Adrenal gland (tissue), 12 donors: ENCODE measurements around the gene FUT6. TPM values are rescaled to one million over a fixed set of nuclear protein-coding genes. Genes with fewer than 3 reads are reported as not detected.

Experiments
- DNase-seq, 7 donors: peaks; one replicate each; pipeline ENCODE4 v3.0.0-alpha.2; 2019 to 2020
- H3K27ac ChIP-seq, 5 donors: fragments of 200-600 bp; sonication (generic) in 4 of 5; 1 replicate in 3 of 5; 2 replicates in 2 of 5; pipeline versions ENCODE4 v1.5.1 to v1.8.0; 2016 to 2020; ENCODE audit warnings: mild to moderate bottlenecking in 1 of 5
- H3K27me3 ChIP-seq: fragments of 200-600 bp; 2 replicates; pipeline ENCODE4 v1.8.0; 2021
- H3K36me3 ChIP-seq, 2 donors: fragments of 200-600 bp; replicated peaks in 1 of 2; 1 replicate in 1 of 2; 2 replicates in 1 of 2; pipeline versions ENCODE4 v1.5.1 to v1.8.0; 2018 to 2022
- H3K4me1 ChIP-seq, 2 donors: fragments of 200-600 bp; replicated peaks in 1 of 2; 1 replicate in 1 of 2; 2 replicates in 1 of 2; pipeline versions ENCODE4 v1.5.1 to v1.8.0; 2018 to 2021
- H3K4me3 ChIP-seq, 4 donors: fragments of 200-600 bp; sonication (generic) in 3 of 4; one replicate each; pipeline ENCODE4 v1.5.1; 2016 to 2018
- H3K9me3 ChIP-seq, 3 donors: fragments of 200-600 bp; sonication (generic) in 1 of 3; replicated peaks in 1 of 3; 1 replicate in 2 of 3; 2 replicates in 1 of 3; pipeline versions ENCODE4 v1.5.1 to v1.8.0; 2016 to 2021
- CTCF ChIP-seq, 6 experiments: fragments of 450-650 bp in 4 of 6; fragments of 200-600 bp in 2 of 6; sonication (generic) in 1 of 6; IDR thresholded peaks; 1 replicate in 5 of 6; 2 replicates in 1 of 6; pipeline versions ENCODE4 v1.5.1 to v1.8.0; 2016 to 2021; ENCODE audit warnings: antibody characterized with exemption in 6 of 6, mild to moderate bottlenecking in 2 of 6, moderate library complexity in 1 of 6
- POLR2A ChIP-seq, 2 donors: fragments of 450-650 bp; IDR thresholded peaks; one replicate each; pipeline ENCODE4 v1.6.1; 2017; ENCODE audit warnings: antibody characterized with exemption in 2 of 2, mild to moderate bottlenecking in 2 of 2, moderate library complexity in 1 of 2
- WGBS, 4 donors: extraction: QIAGEN DNeasy Blood & Tissue Kit in 2 of 4; methylation state at CpG; one replicate each; pipeline versions ENCODE4 v1.1.5 to v1.1.7; 2013 to 2017; 5-methylcytosine and 5-hydroxymethylcytosine counted together
- intact Hi-C, 2 donors: fragments of 100-400 bp; cut with DNase I; formaldehyde crosslinking; loops; one replicate each; pipeline versions ENCODE4 v1.14.1 to v1.15.0; 2022 to 2023
- polyA plus RNA-seq, 3 donors: library from polyadenylated mRNA; stranded (reverse); fragments of 200-250 nt in 2 of 3; fragments of 350-450 nt in 1 of 3; fragmentation: Illumina TruSeq in 1 of 3; extraction: RNeasy Lipid Tissue Mini Kit (QIAGEN cat#74804) in 1 of 3; gene quantifications; one replicate each; pipeline ENCODE4 v1.2.3, GENCODE V29; 2013 to 2014
- total RNA-seq, 9 donors: library from RNA; depleted of rRNA in 4 of 9; stranded (reverse); fragments of >200 nt in 4 of 9; fragments of 120-200 nt in 1 of 9; fragmentation: NEBNext Ultra II Directional in 1 of 9; extraction: Animal tissue kit (Norgen Biotek cat#: 25700) in 1 of 9; gene quantifications; one replicate each; pipeline versions ENCODE4 v1.1.0 to v1.2.4, GENCODE V29; 2013 to 2023
- donor health status: healthy with polysubstance abuse.
- donor health status: Bipolar disorder and iron deficiency.
- donor health status: DM: yes; HTN: yes; CAD: no.
- donor health status: DM: no; HTN: no; CAD: no.
- donor health status: DM: no; HTN: no; CAD: no.
- donor health status: DM: yes; HTN: yes; CAD: no.

Gene FUT6
- total and polyA plus RNA-seq, 12 donors, result 0.03 TPM; not detected in 11

DNA sequence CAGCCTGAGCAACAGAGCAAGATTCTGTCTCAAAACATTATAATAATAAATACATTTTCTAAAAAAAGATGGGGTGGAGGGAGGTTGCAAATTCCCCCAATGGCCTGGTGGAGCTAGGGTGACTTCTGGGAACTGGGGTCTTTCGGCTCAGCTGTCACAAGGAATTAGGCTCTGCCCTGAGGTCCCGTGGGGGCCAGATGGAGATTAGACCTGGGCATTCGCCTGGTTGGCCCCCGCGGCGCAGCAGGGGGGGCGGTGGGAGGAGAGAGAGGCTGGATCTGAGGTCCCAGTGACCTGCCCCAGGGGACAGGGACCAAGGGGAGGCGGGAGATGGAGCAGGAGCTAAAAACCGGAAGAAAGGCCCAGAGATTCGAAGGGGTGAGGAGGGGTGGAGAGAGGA lies 14.8 kb downstream of the FUT6 start:
- Histone ChIP-seq H3K4me3 (no peak overlapping the region), H3K36me3 (no peaks in the 10 kb centered on the region), H3K27me3 (no peaks in the 10 kb centered on the region), H3K9me3 (no peaks in the 10 kb centered on the region), H3K4me1 (peaks cover 14 to 18% of the 10 kb centered on the region in 2 donors), H3K27ac (no peak overlapping the region)
- 87 to 93% (median 90%) methylated on average over 10 of the region's 10 CpGs for WGBS, 4 donors
- intact Hi-C loops, result no loop called here
- no peak for DNase-seq
- TF ChIP-seq POLR2A (IDR thresholded peaks at IDR 0.05) (no peak), CTCF (IDR thresholded peaks at IDR 0.05) (no peak)

GRCh38 chr19:5823579-5824281 lies 15.8 kb downstream of the FUT6 start:
- H3K4me3 ChIP-seq, result no peak overlapping the region
- H3K9me3 ChIP-seq, result no peaks in the 10 kb centered on the region
- no peaks in the 10 kb centered on the region for H3K36me3 ChIP-seq
- intact Hi-C loops, result no loop called here
- peaks cover 8 to 13% of the 10 kb centered on the region in 2 donors for H3K4me1 ChIP-seq
- TF ChIP-seq POLR2A (IDR thresholded peaks at IDR 0.05) (no peak), CTCF (IDR thresholded peaks at IDR 0.05) (peak in 2 of 6 experiments; percentile 11 to 18)
- peak in 2 of 7 donors; percentile 32 to 48 for DNase-seq
- no peak overlapping the region for H3K27ac ChIP-seq
- H3K27me3 ChIP-seq, result no peaks in the 10 kb centered on the region
- WGBS, 4 donors, result 82 to 91% (median 87%) methylated on average over 12 to 30 of the region's 30 CpGs

- no peak for DNase-seq
- WGBS, 4 donors, result 47 to 78% (median 60%) methylated on average over 6 to 30 of the region's 30 CpGs
- Histone ChIP-seq H3K36me3 (no peaks in the 10 kb centered on the region), H3K4me1 (peaks cover 8 to 11% of the 10 kb centered on the region in 2 donors), H3K27ac (no peak overlapping the region), H3K9me3 (no peaks in the 10 kb centered on the region), H3K4me3 (no peak overlapping the region), H3K27me3 (no peaks in the 10 kb centered on the region)
- intact Hi-C loops, result no loop called here
- TF ChIP-seq CTCF (IDR thresholded peaks at IDR 0.05), result no peak
- no peak for TF ChIP-seq POLR2A (IDR thresholded peaks at IDR 0.05)
These were observed 17.2 kb downstream of the FUT6 start for GRCh38 chr19:5822181-5822844.

DNA sequence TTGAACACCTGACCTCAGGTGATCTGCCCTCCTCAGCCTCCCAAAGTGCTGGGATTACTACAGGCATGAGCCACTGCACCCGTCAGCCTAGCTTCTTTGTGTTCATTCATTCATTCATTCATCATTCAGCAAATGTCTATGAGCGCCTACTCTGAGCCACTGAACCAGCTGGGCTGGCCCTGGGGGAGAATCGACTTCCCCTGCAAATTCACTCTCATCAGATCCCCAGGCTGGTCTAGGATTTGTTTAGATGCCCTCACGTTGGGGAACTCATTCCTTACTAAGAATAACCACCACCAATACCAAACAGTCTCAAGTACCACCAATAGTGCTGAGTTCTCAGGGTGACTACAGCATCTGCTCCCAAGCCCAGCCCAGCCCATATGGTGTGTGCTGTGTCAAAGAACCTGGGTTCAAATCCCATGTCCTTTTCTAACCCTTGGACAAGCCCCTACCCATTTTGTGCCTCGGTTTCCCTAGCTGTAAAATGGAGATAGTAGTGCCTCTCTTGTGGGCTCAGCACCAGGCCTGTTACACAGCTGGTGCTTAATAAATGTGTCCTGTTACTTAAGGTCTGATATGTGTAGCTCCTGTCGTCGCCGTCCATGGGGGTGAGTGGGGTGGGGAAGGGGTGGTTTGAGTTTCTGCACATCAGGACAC lies 17.9 kb downstream of the FUT6 start:
- WGBS, 4 donors, result 55 to 69% (median 67%) methylated on average over 8 of the region's 8 CpGs
- TF ChIP-seq CTCF (IDR thresholded peaks at IDR 0.05), result no peak
- no peak for TF ChIP-seq POLR2A (IDR thresholded peaks at IDR 0.05)
- intact Hi-C loops, result no loop called here

More for the DNA sequence above, 17.9 kb downstream of the FUT6 start:
- H3K27ac ChIP-seq, result no peak overlapping the region
- no peaks in the 10 kb centered on the region for H3K9me3 ChIP-seq
- H3K27me3 ChIP-seq, result no peaks in the 10 kb centered on the region
- no peak overlapping the region for H3K4me3 ChIP-seq
- no peaks in the 10 kb centered on the region for H3K36me3 ChIP-seq
- DNase-seq, result no peak
- peaks cover 4 to 5% of the 10 kb centered on the region in 2 donors for H3K4me1 ChIP-seq
